K562 (cell line): Measurements from ENCODE around the gene OR51V1. TPM values are rescaled to one million over a fixed set of nuclear protein-coding genes. Genes with fewer than 3 reads are reported as not detected.

Experiments used
- DDX20 ChIP-seq: fragments of 450-650 bp; IDR thresholded peaks from 2 replicates; pipeline ENCODE4 v1.6.1; 2016; ENCODE audit warnings: missing genetic modification characterization, low read depth, mild to moderate bottlenecking, missing compliant biosample characterization, moderate library complexity
- EHMT2 ChIP-seq: fragments of 450-650 bp; IDR thresholded peaks from 2 replicates; pipeline ENCODE4 v1.6.1; 2018; ENCODE audit warnings: antibody characterized with exemption
- HCFC1 ChIP-seq: IDR thresholded peaks from 2 replicates; pipeline ENCODE4 v1.6.1; 2012; ENCODE audit warnings: low read depth, low read length, improper control_type of control experiment
- OTX1 ChIP-seq: fragments of 450-650 bp; formaldehyde crosslinking; IDR thresholded peaks from 2 replicates; pipeline ENCODE4 v1.4.0; 2022; ENCODE audit warnings: mild to moderate bottlenecking
- RBM39 ChIP-seq: fragments of 200-400 bp; formaldehyde crosslinking; optimal IDR thresholded peaks from 2 replicates; pipeline ENCODE3; 2018; ENCODE audit warnings: low read depth, low read length
- RFX1 ChIP-seq: fragments of 450-650 bp; IDR thresholded peaks from 2 replicates; pipeline ENCODE4 v1.6.1; 2016; ENCODE audit warnings: mild to moderate bottlenecking, moderate library complexity
- RFX7 ChIP-seq: fragments of 250-450 bp; sonication (Bioruptor Pico); IDR thresholded peaks from 2 replicates; pipeline ENCODE4 v1.5.1; 2021; ENCODE audit warnings: mild to moderate bottlenecking
- TBL1XR1 ChIP-seq, 2 experiments: IDR thresholded peaks; 2 replicates each; pipeline ENCODE4 v1.6.1; 2012; ENCODE audit warnings: improper control_type of control experiment in 2 of 2, low read length in 2 of 2, mild to moderate bottlenecking in 1 of 2
- ZNF12 ChIP-seq: sonication (generic); formaldehyde crosslinking; IDR thresholded peaks from 2 replicates; pipeline ENCODE4 v1.4.0; 2020; ENCODE audit warnings: mild to moderate bottlenecking, missing genetic modification reagents
- ZNF668 ChIP-seq: fragments of 250-450 bp; sonication (Bioruptor Pico); IDR thresholded peaks from 2 replicates; pipeline ENCODE4 v1.8.0; 2022; ENCODE audit warnings: mild to moderate bottlenecking, inconsistent platforms
- ZZZ3 ChIP-seq: fragments of 450-650 bp; IDR thresholded peaks from 2 replicates; pipeline ENCODE4 v1.6.1; 2016; ENCODE audit warnings: antibody characterized with exemption, mild to moderate bottlenecking, moderate library complexity
- polyA plus RNA-seq, 8 experiments: library from polyadenylated mRNA; depleted of rRNA in 4 of 8; stranded (reverse) in 5 of 8; unstranded in 3 of 8; fragments of >200 nt; fragmentation: Nextera tagmentation in 2 of 8; fragmentation: Illumina TruSeq in 1 of 8; extraction: Ambion mirVana in 2 of 8; extraction: Trizol in 1 of 8; gene quantifications; 2 replicates each; pipeline versions ENCODE4 v1.2.1 to v1.2.3, GENCODE V29; 2011 to 2014; ENCODE audit warnings: inconsistent platforms in 1 of 8, missing spikeins in 1 of 8
- total RNA-seq, 7 experiments: library from RNA; depleted of rRNA in 6 of 7; stranded (reverse); fragments of >200 nt in 6 of 7; fragmentation: Illumina TruSeq in 2 of 7; extraction: Trizol in 2 of 7; gene quantifications; 2 replicates each; pipeline versions ENCODE4 v1.2.1 to v1.2.3, GENCODE V29; 2011 to 2021; ENCODE audit warnings: low replicate concordance in 1 of 7
- TF ChIP-seq, protein P1 (sequence below): fragments of 200-400 bp; formaldehyde crosslinking; IDR thresholded peaks from 2 replicates; pipeline ENCODE4 v1.6.1; 2017; ENCODE audit warnings: mild to moderate bottlenecking, low read depth, low read length, moderate library complexity
- TF ChIP-seq, protein P2 (sequence below): fragments of 450-650 bp; IDR thresholded peaks from 2 replicates; pipeline ENCODE4 v1.6.1; 2016; ENCODE audit warnings: missing biosample characterization, missing genetic modification characterization
- TF ChIP-seq, protein P3 (sequence below): sonication (generic); formaldehyde crosslinking; IDR thresholded peaks from 2 replicates; pipeline ENCODE4 v1.8.0; 2022; ENCODE audit warnings: mild to moderate bottlenecking, missing genetic modification reagents
- TF ChIP-seq, protein P4 (sequence below): fragments of 250-450 bp; sonication (Bioruptor Pico); IDR thresholded peaks from 2 replicates; pipeline ENCODE4 v1.6.1; 2021; ENCODE audit warnings: mild to moderate bottlenecking
- TF ChIP-seq, protein P5 (sequence below): fragments of 450-650 bp; IDR thresholded peaks from 2 replicates; pipeline ENCODE4 v1.6.1; 2016; ENCODE audit warnings: borderline replicate concordance

The OR51V1 gene
- total and polyA plus RNA-seq, 9 of the 15 experiments (the other 6 are each of a cell fraction or from before 2014, with no cell fraction given) = not detected

DNA sequence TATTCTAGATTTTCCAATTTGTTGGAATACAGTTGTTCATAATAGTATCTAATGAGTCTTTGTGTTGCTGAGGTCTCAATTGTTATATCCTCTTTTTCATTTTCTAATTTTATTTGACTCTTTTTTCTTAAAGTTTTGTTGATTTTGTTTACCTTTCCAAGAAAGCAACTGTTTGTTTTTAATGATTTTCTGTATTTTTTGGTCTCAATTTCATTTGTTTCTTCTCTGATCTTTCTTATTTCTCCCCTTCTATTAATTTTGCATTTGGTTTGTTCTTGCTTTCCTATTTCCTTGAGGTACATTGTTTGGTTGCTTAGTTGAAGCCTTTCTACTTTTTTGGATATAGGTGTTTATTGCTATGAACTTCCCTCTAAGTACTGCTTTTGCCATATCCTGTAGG, 40.7 kb downstream of the OR51V1 start (continued):
- TF ChIP-seq RFX7 (CRISPR knock-in tag) (no peak), ZNF12 (CRISPR knock-in tag) (no peak), OTX1 (CRISPR knock-in tag) (no peak), TBL1XR1 (IDR thresholded peaks at IDR 0.05; ENCODE audit: low read length in 2 of 2) (no peak), RBM39 (no peak), ZZZ3 (no peak), HCFC1 (no peak), EHMT2 (no peak), ZNF668 (CRISPR knock-in tag) (0 out of 2 replicates have a peak, but pooled peaks have one; percentile 33), RFX1 (no peak), DDX20 (tag) (no peak)
- TF ChIP-seq, protein P1, sequence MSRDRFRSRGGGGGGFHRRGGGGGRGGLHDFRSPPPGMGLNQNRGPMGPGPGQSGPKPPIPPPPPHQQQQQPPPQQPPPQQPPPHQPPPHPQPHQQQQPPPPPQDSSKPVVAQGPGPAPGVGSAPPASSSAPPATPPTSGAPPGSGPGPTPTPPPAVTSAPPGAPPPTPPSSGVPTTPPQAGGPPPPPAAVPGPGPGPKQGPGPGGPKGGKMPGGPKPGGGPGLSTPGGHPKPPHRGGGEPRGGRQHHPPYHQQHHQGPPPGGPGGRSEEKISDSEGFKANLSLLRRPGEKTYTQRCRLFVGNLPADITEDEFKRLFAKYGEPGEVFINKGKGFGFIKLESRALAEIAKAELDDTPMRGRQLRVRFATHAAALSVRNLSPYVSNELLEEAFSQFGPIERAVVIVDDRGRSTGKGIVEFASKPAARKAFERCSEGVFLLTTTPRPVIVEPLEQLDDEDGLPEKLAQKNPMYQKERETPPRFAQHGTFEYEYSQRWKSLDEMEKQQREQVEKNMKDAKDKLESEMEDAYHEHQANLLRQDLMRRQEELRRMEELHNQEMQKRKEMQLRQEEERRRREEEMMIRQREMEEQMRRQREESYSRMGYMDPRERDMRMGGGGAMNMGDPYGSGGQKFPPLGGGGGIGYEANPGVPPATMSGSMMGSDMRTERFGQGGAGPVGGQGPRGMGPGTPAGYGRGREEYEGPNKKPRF = no peak
- TF ChIP-seq, protein P2, sequence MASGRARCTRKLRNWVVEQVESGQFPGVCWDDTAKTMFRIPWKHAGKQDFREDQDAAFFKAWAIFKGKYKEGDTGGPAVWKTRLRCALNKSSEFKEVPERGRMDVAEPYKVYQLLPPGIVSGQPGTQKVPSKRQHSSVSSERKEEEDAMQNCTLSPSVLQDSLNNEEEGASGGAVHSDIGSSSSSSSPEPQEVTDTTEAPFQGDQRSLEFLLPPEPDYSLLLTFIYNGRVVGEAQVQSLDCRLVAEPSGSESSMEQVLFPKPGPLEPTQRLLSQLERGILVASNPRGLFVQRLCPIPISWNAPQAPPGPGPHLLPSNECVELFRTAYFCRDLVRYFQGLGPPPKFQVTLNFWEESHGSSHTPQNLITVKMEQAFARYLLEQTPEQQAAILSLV (tag) = no peak
- TF ChIP-seq, protein P3, sequence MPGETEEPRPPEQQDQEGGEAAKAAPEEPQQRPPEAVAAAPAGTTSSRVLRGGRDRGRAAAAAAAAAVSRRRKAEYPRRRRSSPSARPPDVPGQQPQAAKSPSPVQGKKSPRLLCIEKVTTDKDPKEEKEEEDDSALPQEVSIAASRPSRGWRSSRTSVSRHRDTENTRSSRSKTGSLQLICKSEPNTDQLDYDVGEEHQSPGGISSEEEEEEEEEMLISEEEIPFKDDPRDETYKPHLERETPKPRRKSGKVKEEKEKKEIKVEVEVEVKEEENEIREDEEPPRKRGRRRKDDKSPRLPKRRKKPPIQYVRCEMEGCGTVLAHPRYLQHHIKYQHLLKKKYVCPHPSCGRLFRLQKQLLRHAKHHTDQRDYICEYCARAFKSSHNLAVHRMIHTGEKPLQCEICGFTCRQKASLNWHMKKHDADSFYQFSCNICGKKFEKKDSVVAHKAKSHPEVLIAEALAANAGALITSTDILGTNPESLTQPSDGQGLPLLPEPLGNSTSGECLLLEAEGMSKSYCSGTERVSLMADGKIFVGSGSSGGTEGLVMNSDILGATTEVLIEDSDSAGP (CRISPR knock-in tag) = no peak
- TF ChIP-seq, protein P4, sequence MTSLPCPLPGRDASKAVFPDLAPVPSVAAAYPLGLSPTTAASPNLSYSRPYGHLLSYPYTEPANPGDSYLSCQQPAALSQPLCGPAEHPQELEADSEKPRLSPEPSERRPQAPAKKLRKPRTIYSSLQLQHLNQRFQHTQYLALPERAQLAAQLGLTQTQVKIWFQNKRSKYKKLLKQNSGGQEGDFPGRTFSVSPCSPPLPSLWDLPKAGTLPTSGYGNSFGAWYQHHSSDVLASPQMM (CRISPR knock-in tag) = no peak
- TF ChIP-seq, protein P5, sequence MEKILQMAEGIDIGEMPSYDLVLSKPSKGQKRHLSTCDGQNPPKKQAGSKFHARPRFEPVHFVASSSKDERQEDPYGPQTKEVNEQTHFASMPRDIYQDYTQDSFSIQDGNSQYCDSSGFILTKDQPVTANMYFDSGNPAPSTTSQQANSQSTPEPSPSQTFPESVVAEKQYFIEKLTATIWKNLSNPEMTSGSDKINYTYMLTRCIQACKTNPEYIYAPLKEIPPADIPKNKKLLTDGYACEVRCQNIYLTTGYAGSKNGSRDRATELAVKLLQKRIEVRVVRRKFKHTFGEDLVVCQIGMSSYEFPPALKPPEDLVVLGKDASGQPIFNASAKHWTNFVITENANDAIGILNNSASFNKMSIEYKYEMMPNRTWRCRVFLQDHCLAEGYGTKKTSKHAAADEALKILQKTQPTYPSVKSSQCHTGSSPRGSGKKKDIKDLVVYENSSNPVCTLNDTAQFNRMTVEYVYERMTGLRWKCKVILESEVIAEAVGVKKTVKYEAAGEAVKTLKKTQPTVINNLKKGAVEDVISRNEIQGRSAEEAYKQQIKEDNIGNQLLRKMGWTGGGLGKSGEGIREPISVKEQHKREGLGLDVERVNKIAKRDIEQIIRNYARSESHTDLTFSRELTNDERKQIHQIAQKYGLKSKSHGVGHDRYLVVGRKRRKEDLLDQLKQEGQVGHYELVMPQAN = no peak
